ENCODE results near the gene DMRT2. TPM values are rescaled to one million over a fixed set of nuclear protein-coding genes. Genes with fewer than 3 reads are reported as not detected.

Gene DMRT2
- total and polyA plus RNA-seq, 2 of the 8 experiments (the other 6 are each of a cell fraction or from before 2014, with no cell fraction given), result 0.29 to 0.93 TPM

DNA sequence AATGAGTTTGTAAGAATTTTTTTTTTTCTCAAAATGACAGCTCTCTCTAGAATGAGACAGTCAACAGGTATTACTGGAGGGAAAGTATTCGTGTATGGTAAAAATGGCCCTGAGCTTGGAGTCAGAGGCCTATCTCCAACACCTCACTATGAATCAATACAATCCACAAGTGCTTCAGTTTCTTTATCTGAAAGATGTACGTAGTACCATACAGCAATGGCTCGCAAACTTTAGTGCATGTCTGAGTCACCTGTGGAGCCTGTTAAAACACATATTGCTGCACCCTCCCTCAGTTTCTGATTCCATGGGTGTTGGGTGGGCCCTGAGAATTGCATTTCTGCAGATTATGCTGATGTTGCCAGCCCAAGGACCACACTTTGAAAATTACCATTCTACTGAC is 44.6 kb downstream of the DMRT2 start (continued):
- TF ChIP-seq JUN (IDR thresholded peaks at IDR 0.05; ENCODE audit: low read depth, low read length) (no peak), JUND (IDR thresholded peaks at IDR 0.05; ENCODE audit: low read length) (no peak), YY1 (IDR thresholded peaks at IDR 0.05; ENCODE audit: low read depth, low read length) (no peak), EGR1 (IDR thresholded peaks at IDR 0.05; ENCODE audit: borderline replicate concordance, low read depth, low read length) (no peak), BCL11A (IDR thresholded peaks at IDR 0.05; ENCODE audit: low read depth in 2 of 2, low read length in 2 of 2) (no peak)

All from H1 (cell line).